AG09309 (cell line): ENCODE results near the gene OR2T29.
"Not testable (repeated sequence)": the region's sequence is repeated elsewhere in the genome, so short reads cannot be mapped to it uniquely, and the experiment has no call there.

Source experiments
- DNase-seq: peaks from one replicate; pipeline ENCODE4 v3.0.0-alpha.2; 2010; ENCODE audit warnings: low read depth
- H3K4me3 ChIP-seq: 2 replicates; pipeline ENCODE4 v1.5.1; 2011; ENCODE audit warnings: mild to moderate bottlenecking, low read depth, low read length, moderate library complexity; ENCODE audit not compliant: control insufficient read depth
- TF ChIP-seq, protein P1 (sequence below): IDR thresholded peaks from 2 replicates; pipeline ENCODE4 v1.5.1; 2011; ENCODE audit warnings: mild to moderate bottlenecking, low read depth, low read length, inconsistent platforms; ENCODE audit not compliant: insufficient read depth, control insufficient read depth; ENCODE audit errors: missing control alignments

Gene OR2T29

DNA sequence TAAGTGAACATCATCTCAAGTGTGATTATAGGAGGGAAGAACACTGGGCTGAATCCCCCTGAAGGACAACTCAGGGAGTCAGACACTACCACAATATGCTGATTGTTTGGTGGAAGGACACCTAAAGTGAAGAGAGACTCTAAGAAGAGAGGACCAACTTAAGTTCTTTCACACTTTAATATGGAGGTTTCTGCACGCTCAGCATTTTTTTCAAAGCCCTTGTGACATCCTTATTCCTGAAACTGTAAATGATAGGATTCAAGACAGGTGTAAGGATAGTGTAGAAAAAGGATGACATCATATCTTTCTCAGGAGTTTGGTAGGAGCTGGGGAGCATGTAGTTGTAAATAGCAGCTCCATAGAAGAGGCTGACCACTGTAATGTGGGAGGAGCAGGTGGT is 30.1 kb upstream of the OR2T29 start:
- DNase-seq = no peak
- no peak overlapping the region for H3K4me3 ChIP-seq
- TF ChIP-seq, protein P1, sequence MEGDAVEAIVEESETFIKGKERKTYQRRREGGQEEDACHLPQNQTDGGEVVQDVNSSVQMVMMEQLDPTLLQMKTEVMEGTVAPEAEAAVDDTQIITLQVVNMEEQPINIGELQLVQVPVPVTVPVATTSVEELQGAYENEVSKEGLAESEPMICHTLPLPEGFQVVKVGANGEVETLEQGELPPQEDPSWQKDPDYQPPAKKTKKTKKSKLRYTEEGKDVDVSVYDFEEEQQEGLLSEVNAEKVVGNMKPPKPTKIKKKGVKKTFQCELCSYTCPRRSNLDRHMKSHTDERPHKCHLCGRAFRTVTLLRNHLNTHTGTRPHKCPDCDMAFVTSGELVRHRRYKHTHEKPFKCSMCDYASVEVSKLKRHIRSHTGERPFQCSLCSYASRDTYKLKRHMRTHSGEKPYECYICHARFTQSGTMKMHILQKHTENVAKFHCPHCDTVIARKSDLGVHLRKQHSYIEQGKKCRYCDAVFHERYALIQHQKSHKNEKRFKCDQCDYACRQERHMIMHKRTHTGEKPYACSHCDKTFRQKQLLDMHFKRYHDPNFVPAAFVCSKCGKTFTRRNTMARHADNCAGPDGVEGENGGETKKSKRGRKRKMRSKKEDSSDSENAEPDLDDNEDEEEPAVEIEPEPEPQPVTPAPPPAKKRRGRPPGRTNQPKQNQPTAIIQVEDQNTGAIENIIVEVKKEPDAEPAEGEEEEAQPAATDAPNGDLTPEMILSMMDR = no peak

DNA sequence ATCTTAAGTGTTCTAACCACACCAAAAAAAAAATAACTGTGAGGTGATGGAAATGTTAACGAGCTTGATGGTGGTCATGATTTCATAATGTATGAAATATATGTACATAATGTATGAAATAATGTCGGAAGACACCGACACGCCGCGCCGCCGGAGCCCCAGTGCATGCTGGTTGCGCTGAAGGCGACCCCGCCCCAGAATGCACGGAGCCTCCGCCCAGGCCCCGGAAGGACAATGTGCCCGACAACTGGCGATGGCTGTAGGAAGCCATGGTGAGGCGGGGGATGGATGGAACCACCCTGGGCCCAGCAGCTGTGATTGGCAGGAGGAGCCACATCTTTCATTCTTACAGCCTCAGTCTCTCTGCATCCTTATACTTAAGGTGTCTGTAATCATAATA is 27.5 kb upstream of the OR2T29 start:
- TF ChIP-seq, protein P1 = no peak
- no peak for DNase-seq
- H3K4me3 ChIP-seq = no peak overlapping the region

DNA sequence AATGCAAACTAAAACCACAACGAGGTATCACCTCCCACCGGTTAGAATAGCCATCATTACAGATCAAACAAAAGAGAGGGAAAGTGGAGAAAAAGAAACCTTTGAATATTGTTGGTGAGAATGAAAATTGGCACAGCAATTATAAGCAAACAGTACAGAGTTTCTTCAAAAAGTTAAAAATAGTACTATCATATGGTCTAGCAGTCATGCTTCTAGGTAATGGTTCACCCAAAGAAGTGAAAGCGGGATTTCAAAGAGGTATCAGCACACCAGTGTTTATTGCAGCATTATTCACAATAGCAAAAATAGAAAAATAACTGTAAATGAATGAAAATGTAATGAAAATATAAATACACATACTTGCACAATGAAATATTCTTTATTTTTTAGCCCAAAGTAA is 26.8 kb upstream of the OR2T29 start:
- DNase-seq = no peak
- H3K4me3 ChIP-seq = no peak overlapping the region
- TF ChIP-seq, protein P1 = no peak

DNA sequence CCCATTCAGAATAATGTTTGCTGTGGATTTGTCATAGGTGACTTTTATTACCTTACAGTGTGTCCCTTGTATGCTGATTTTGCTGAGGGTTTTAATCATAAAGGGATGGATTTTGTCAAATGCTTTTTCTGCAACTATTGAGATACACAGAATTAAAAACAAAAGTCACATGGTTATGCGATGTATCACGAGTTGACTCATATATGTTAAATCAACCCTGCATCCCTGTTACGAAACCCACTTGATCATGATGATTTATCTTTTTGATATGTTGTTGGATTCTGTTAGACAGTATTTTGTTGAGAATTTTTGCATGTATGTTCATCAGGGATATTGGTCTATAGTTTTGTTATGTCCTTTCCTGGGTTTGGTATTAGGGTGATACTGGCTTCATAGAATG is 22.7 kb upstream of the OR2T29 start:
- no peak overlapping the region for H3K4me3 ChIP-seq
- TF ChIP-seq, protein P1 = no peak
- DNase-seq = no peak

DNA sequence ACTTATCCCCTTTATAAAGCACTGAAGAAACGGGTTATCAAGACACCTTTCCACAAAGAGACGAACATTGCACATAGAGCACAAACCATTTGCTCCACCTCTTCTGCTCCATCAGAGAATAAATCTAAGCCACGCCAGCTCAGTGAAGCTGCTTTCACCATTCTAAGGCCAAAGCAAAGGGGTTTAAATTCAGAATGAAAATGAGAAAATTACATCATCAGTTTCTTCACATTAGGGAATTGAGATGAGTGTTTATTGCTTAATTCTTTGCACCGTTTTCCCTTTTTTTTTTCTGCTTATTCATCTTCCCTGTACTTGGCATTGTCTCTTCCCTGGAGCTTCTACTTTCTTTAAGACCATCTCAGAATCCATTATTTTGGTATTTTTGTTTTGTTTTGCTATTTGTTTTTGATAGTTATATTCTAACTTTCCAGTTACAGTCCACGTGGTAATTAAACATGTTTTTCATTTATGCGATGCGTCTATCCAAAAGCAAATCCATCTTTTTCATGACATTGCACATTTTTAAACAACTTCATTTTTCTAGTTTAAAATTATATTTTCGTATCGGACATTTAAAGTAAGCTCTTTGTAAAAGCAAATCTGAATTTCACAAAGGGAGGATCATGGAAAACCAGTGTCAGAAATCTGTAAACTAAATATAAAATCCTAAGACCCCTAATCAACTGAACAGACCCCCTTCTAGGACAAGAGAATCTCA is 13.8 kb upstream of the OR2T29 start:
- TF ChIP-seq, protein P1 = no peak
- no peak for DNase-seq

DNA sequence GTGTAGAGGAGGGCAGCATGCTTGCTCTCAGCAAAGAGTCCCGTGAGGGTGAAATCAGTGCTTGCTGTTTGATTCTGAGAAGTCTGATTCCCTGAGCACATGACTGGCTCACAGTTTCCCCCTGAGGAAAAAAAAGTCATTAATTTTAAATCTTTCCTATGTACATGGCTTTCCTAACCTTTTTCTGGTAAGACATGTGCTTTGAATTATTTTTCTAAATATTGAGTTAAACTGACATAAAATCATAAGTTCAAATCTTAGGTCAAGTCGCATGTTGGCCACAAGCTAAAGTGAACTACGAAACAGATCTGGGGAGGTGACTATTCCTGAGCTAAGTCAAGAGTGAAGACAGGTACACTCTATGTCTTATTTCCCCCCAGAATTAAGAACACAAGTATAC is 12.1 kb upstream of the OR2T29 start, which contains the start of gene OR2T34:
Gene OR2T34 (minus strand): TSS at position 101 of the 400 bp plus-strand sequence. CDS start 0 bp downstream, at position 101.
- DNase-seq, H3K4me3 ChIP-seq: not testable (repeated sequence)

More for the DNA sequence above, 13.8 kb upstream of the OR2T29 start:
- no peak overlapping the region for H3K4me3 ChIP-seq

DNA sequence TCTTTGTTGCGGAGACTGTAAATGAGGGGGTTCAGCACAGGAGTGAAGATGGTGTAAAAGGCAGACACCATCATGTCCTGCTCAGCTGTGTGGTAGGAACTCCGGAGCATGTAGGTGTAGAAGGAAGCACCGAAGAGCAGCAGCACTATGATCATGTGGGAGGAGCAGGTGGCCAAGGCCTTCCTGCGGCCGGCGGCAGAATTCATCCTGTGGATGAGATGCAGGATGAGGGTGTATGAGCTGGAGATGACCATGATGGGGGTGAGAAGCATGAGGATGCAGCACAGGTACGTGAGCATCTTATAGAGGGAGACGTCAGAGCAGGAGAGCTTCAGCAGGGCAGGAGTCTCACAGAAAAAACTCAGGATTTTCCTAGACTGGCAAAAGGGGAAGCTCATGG is 11.3 kb upstream of the OR2T29 start:
- H3K4me3 ChIP-seq, DNase-seq: not testable (repeated sequence)

DNA sequence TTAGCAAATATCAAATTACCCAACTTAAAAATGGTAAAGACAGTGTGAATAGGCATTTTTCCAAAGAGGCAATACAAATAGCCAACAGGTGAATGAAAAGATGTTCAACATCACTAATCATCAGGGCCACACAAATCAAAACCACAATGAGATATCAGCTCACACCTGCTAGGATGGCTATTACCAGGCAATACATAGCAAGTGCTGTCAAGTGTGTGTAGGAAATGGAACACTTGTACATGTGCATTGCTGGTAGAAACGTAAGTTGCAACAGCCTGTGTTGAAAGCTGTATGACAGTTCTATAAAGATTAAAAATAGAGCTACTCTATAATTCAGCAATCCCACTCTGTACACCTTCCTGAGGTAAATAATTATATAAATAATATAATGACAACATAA is 9.5 kb upstream of the OR2T29 start:
- H3K4me3 ChIP-seq, DNase-seq: not testable (repeated sequence)

DNA sequence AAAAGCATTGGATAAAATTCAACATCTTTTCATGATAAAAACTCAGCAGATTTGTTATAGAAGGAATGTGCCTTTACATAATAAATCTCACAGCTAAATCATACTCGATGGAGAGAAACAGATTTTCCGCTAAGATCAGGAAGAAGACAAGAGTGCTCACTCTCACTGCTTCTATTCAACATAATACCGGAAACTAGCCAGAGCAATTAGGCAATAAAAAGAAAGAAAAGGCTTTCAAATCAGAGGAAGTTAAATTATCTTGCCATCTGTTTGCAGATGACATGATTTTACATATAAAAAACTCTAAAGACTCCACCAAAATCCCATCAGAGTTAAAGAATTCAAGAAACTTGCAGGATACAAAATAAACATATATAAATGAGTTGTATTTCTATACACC is 8.2 kb upstream of the OR2T29 start:
- H3K4me3 ChIP-seq, DNase-seq: not testable (repeated sequence)

DNA sequence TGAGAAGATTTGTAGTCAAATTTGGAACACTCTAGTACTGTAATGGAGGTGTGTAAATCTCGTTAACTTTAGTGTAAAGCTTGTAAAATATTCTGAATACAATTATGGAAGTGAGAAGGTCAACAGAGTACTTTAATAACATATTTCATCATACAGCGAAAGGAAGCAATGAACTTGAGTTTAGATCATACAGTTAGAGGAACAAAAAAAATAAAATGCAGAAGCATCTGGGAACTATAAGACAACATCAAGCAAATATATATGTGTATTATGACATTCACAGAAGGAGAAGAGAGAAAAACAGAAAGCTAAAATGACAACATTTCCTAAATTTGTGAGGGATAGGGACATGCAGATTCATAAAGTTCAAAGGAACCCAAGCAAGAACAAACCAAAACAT is 6.5 kb upstream of the OR2T29 start:
- not testable (repeated sequence) for H3K4me3 ChIP-seq, DNase-seq

DNA sequence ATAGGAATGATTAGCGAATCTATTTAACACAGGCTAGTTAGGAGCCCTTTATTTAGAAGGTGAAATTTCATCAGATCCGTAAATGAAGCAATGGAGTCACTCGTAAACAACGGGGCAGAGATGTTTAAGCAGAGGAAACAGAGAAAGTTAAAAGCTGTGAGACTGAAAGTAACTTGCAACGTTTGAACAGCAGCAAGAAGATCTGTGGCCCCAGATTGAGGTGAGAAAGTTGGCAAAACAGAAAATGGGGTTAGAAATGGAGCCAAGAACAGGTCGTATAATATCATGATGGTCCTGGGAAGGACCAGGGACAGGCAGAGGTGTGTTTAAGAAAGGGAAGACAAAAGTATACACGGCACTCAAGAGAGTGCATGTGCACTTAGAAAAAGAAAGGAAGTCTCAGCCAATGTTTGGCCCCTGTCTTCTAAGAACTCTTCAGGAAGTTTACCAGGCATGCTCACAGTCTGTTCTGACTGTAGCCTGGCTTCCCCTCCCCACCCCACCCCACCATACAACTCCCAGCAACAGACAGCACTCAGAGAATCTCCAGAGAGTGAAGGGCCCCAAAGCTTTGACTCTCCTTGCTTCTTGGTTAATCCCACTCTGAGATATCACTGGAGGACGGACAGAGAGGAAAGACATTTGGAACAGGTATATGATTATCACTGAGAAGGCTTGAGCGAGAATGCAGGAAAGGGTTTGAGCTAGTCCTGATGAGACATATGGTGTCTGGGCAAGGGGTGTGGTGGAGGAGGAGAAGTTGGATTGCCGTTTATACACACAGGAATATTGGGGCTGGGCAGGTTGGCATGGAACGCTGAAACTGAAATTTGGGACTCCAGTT is 3.2 kb upstream of the OR2T29 start:
- DNase-seq, H3K4me3 ChIP-seq: not testable (repeated sequence)

DNA sequence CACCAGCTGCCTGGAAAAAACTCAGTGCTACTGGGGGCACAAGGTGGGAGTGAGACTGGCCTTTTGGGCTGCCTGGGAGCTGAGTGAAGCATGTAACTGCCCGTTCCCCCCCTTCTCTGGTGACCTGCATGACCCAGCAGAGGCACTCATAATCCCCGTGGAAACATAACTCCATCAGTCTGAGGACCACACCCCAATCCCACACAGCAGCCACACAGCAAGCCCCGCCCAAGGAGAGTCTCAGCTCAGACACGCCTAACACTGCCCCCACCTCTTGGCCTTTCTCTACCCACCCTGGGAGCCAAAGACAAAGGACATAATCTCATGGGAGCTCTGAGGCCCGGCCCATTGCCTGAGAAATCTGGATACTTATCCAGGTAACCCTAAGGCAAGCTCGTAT is 11.5 kb downstream of the OR2T29 start:
- DNase-seq, H3K4me3 ChIP-seq: not testable (repeated sequence)
